ENCODE measurements around the gene MRPS14.

- no peak for TF ChIP-seq POLR2AphosphoS5 (IDR thresholded peaks at IDR 0.05; ENCODE audit: low read depth, low read length)
- no peak for TF ChIP-seq TAF1 (IDR thresholded peaks at IDR 0.05; ENCODE audit: borderline replicate concordance, insufficient read depth, low read length)
- TF ChIP-seq FOXP2 (optimal IDR thresholded peaks at IDR 0.05; ENCODE audit: borderline replicate concordance, extremely low read depth, extremely low read length, insufficient read depth), result no peak
- no peak for TF ChIP-seq SIN3A (IDR thresholded peaks at IDR 0.05; ENCODE audit: borderline replicate concordance, insufficient read depth, low read length)
Measured at GRCh38 chr1:174967845-174968705, 55.1 kb downstream of the MRPS14 start.

Data from PFSK-1 (cell line).